Measurements from ENCODE around the gene KIF4A.

DNA sequence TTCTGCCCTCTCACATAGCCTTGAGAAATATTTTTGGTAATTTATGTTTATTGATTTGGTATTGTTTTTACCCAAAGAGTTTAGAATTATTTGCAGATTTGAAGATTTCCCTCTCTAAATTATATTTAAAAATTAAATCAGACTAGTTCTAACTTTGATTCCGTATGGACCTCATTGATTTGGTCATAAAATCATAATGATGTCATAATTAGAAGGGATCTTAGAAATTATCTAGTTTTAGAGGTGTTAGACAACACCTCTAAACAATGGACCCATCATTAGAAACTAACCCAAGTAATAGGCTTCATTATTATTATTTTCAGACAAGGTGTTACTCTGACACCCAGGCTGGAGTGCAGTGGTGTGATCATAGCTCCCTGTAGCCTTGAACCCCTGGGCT lies 178.8 kb downstream of the KIF4A start:
- TF ChIP-seq, protein P1, sequence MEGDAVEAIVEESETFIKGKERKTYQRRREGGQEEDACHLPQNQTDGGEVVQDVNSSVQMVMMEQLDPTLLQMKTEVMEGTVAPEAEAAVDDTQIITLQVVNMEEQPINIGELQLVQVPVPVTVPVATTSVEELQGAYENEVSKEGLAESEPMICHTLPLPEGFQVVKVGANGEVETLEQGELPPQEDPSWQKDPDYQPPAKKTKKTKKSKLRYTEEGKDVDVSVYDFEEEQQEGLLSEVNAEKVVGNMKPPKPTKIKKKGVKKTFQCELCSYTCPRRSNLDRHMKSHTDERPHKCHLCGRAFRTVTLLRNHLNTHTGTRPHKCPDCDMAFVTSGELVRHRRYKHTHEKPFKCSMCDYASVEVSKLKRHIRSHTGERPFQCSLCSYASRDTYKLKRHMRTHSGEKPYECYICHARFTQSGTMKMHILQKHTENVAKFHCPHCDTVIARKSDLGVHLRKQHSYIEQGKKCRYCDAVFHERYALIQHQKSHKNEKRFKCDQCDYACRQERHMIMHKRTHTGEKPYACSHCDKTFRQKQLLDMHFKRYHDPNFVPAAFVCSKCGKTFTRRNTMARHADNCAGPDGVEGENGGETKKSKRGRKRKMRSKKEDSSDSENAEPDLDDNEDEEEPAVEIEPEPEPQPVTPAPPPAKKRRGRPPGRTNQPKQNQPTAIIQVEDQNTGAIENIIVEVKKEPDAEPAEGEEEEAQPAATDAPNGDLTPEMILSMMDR (IDR thresholded peaks at IDR 0.05): no peak
- TF ChIP-seq POLR2AphosphoS5 (IDR thresholded peaks at IDR 0.05): no peak

Measured in prostate gland (tissue), 2 donors.